ENCODE measurements around the gene KLHL5. TPM values are rescaled to one million over a fixed set of nuclear protein-coding genes. Genes with fewer than 3 reads are reported as not detected.

KLHL5 gene
- total RNA-seq, 2 experiments from 2014 or later, result 16.4 to 18.3 TPM

Other genes with a start within 250 kb of the KLHL5 start
- gene TLR6, start 205.4 kb upstream of the KLHL5 start, total RNA-seq, result 1 to 10 TPM; 4.8 to 5.9 TPM
- gene FAM114A1, start 194.4 kb upstream of the KLHL5 start, total RNA-seq, result under 1 TPM; 0.33 to 0.34 TPM
- gene TMEM156, start 29.8 kb upstream of the KLHL5 start, total RNA-seq, result 10 to 100 TPM; 14.0 to 14.9 TPM
- 10 to 100 TPM; 14.2 to 21.0 TPM for gene WDR19, start 120.3 kb downstream of the KLHL5 start, total RNA-seq

All from activated naive CD8-positive, alpha-beta T cell treated with anti-CD3 and anti-CD28 coated beads, Interleukin-2, amount 10 ng/mL, durations not matched to agents 7 days and 5 days (primary cell).